ENCODE results near the gene DNAL1.

DNA sequence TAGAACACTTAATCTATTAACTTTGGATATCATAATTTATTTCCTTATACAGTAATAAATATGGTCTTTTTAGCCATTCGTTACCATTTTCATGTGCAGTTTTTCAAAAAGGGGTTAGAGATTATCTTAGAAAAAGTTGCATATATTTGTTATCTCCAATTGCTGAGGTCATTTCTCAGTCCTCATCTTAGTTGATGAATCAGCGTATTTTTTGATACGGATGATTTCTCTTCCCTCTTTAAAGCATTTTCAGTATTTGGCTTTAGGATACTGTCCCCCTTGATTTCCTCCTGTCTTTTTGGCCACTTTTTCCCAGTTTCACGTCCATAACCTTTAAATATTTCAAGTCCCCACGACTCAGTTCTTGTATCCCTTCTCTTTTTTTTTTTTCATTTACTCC is 21.8 kb downstream of the DNAL1 start:
- no peak for TF ChIP-seq CTCF (IDR thresholded peaks at IDR 0.05; ENCODE audit: borderline replicate concordance, extremely low read depth, low read length, poor library complexity, severe bottlenecking)
- TF ChIP-seq EZH2 (IDR thresholded peaks at IDR 0.05; ENCODE audit: borderline replicate concordance, low read depth, low read length, severe bottlenecking): no peak
